GM21515 (cell line): ENCODE measurements around the gene KLHDC4.
"Not testable (repeated sequence)": the region's sequence is repeated elsewhere in the genome, so short reads cannot be mapped to it uniquely, and the experiment has no call there.

Source experiments
- ATAC-seq: cut with Tn5 transposase; IDR thresholded peaks from one replicate; pipeline ENCODE4 v1.9.1; 2021; ENCODE audit not compliant: unreplicated experiment

KLHDC4 gene

DNA sequence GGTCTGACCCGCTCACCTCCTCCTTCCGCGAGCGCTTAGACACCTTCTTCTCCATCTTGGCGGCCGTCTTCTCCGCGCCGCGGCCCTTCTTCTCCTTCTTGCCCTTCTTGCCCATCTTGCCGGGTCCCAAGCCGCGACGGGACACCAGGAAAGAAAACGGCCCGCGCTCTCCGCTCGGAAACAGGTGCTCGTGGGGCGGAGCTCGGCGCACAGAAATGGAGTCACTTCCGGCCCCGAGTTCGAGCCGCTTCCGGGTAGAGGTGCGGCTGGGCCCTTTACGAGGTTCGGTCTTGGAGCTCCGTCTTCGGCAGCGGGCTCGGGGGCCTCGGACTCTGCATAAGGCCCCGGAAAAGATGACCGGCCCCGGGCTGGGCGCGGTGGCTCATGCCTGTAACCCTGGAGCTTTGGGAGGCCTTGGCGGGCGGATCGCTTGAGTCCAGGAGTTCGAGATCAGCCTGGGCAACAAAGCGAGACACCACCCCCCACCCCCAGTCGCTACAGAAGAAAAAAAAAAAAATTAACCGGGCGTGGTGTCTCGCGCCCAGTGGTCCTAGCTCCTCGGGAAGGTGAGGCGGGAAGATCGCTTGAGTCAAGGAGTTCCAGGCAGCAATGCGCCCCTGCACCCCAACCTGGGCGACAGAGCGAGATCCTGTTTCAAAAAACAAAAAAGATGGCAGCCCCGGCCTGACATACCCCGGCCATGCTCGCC is at the start of gene KLHDC4:
Gene KLHDC4 (minus strand): TSS at position 211 of the 709 bp plus-strand sequence. CDS start 96 bp downstream, at position 115.
- ATAC-seq = peak; percentile 62

DNA sequence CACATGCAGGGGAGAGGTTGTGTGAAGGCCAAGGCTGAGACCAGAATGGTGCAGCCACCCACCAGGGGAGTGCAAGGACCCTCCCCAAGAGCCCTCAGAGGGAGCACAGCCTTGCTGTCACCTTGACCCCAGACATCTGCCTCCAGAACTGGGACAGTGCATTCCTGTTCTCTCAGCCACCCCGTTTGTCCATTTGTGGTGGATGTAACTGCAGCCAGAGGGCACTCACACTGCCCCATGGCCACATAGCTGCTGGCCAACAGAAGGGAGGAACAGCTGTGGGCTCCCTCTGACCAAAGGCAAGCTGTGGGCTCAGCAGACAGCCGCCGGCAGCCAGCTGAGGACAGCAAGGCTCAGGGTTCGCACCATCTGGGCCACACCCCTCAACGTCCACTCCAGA is 49.8 kb upstream of the KLHDC4 start:
- no peak for ATAC-seq

DNA sequence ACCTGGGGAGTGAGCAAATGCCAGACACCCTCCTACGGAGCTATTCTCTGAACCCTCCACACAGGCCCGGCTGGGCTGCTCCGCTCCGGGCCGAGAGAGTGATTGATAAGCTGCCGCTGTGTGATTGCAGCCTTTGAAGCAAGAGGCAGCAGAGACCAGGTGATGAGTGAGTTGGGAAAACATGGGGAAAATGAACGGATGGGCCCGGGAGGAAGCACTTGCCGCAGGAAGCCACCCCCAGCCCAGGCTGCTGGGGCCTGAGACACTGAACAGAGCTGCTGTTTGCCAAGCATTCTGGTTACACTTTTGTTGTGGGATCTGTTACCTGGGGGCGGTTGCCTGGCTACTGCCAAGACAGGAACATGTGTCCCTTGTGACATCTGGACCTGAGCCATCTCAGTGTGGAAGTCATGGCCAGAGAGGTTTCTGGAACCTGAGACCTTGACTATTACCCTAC is 46.4 kb upstream of the KLHDC4 start:
- no peak for ATAC-seq

DNA sequence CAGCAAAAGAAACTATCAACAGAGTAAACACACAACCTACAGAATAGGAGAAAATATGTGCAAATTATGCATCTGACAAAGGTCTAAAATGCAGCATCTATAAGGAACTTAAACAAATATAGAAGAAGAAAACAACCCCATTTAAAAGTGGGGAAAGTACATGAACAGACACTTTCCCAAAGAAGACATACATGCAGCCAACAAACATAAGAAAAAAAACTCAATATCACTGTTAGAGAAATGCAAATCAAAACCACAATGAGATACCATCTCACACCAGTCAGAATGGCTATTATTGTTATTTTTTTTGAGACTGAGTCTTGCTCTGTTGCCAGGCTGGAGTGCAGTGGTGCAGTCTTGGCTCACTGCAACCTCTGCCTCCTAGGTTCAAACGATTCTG is 45.7 kb upstream of the KLHDC4 start:
- not testable (repeated sequence) for ATAC-seq

DNA sequence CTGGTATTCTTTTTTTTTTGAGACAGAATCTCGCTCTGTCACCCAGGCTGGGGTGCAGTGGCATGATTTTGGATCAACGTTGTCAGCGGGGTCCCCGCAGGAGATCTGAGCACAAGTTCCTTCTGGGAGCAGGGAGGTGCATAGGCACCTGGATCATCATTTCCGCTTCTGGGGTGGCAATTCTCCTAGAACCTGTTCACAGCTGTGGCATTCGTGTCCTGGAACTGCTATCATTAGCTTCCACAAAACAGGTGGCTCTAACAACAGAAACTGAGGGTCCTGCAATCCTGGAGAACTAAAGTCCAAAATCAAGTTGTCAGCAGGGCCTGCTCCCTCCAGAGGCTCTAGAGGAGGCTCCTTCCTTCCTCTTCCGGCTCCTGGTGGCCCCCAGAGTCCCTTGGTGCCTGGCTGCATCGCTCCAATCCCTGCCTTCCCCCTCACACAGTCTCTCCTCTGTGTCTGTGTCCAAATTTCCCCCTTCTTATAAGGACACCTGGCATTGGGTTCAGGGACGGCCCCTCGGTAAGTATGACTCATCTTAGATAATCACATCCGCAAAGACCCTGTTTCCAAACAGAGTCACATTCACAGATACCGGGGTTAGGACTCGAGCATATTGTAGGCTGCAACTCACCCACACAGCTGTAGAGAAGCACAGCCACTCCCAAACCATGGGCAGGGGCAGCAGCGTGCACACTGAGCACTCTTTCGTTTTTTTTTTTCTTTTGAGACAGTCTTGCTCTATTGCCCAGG is 43.5 kb upstream of the KLHDC4 start:
- peak; percentile 43 for ATAC-seq

DNA sequence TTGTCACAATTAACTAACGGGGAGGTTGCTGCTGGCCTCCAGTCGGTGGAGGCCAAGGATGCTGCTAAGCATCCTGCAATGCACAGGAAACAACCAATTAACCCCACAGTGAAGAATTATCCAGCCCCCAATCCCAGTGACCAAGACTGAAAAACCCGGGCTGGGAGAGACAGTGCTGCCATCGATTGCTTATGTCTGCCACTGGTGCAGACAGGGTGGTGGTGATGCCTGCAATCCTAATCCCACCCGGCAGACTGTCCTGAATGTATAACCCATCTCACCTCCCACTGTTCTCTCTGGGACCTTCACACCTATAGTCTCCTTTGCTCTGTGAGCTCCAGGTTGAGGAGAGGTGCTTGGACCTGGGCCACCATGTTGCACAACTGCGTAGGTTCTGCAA is 42.3 kb upstream of the KLHDC4 start:
- ATAC-seq = no peak

DNA sequence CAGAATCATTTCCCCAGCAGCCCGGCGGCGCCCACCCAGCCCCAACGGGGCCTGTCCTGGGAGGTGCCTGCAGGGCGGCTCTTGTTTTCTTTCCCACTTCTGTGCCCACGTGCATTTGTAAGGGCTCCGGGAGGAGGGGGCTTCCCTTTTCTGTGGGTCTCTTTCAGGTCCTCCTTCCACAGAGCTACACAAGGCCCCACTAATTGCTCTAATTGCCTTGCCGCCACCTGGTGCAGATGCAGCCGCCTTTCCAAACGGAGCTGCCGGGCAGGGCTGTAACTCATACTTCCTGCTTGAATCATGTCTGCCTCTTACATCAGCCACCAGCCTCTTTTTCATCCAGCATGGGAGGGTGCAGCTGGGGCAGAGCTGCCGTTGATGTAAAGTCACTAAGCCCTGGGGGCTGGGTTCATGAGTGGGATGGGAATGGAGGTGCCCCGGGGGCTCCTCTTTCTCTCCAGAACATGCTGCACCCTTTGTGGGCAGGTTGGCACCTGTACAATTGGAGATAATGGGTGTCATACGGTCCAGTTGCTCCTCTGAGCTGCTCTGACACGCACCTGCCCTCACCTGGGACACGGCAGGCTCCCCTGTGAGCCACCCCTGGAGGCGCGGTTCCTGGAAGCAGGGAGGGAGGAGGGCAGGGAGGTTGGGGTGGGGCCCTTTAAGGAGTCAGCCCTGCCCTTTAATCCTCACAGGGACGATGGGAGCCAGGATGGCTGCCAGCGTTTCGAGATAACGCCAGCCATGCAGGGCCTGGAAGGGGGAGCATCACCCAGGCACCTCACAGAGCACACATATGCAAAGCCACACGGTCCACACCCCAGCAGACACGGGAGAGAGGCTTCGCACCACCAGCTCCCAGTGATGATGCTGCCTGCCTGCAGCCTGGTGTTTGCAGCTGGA is 41.1 kb upstream of the KLHDC4 start:
- no peak for ATAC-seq

DNA sequence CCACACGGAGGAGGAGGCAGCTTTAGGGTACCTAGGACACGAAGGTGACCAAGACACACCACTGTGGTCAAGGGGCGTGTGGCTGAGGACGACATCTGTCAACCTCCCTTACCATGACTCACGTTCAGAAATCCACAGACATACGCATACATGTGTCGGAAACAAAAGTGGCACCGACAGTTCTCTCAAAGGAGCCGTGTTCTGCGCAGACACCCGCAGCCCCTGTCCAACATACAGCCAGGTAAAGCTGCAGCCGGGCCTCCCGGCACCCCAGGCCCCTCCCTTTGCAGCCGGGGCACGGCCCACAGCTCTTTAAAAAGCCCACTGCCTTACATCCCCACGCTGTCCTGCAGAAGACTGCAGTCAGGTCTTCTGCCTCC is 40.5 kb upstream of the KLHDC4 start:
- no peak for ATAC-seq

DNA sequence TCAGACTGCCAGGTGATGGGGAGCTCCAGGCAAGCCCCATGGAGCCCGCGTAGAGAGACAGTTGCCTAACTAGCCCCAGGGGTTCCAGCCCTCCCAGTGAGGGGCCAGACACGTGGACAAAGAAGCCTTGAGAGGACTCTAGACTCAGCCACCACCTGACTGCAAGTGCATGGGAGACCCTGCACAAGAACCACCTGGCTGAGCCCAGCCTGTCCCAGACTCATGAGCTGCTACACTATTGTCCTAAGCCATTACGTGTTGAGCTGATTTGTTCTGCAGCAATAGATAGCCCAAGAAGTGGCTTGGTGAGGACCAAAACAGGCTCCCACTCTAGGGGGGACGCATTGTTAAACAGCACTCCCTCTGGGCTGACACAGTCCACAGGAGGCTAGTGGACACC is 37.6 kb upstream of the KLHDC4 start:
- no peak for ATAC-seq

DNA sequence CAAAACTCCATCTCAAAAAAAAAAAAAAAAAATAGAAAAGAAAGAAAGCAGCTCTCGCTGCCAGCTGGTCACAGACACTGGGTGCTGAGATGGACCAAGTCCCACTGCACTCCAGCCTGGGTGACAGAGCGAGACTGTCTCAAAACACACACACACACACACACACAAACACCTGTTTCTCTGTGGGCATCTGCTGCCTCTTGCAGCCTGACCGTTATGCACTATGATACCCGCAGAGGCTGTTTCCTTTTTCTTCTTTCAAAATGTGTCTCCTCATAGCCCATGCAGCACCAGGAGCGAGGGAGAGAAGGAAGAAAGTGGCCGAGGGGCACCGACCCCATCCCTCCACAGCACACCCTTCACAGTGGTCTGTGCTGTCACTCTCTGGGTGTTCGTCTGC is 36.9 kb upstream of the KLHDC4 start:
- no peak for ATAC-seq

DNA sequence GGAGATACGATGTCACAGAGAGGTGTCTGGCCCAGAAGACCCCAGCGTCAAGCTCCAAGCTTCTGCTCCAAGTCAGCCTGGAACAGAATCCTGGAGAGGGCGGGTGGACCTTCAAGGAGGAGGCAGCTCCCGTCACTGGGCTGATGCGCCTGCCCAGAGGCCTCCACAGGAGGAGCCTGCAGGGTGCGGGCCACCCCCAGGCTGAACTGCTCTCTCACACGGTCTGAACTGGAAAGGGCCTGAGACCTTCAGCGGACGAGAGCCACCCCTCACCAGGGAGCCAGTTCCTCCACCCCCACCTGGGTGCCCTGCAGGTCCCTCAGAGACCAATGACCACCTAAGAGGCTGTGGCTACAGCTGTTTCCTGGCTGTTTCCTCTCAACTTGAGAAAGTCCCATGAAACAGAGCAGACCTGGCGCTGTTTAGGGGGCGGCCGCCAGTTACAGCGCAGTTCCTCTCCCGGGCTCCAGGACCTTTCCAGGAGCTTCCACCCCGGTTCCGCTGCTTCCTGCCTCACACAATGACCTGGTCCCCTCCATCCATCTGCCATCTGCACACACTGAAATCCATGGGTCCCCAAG is 36.0 kb upstream of the KLHDC4 start:
- no peak for ATAC-seq

DNA sequence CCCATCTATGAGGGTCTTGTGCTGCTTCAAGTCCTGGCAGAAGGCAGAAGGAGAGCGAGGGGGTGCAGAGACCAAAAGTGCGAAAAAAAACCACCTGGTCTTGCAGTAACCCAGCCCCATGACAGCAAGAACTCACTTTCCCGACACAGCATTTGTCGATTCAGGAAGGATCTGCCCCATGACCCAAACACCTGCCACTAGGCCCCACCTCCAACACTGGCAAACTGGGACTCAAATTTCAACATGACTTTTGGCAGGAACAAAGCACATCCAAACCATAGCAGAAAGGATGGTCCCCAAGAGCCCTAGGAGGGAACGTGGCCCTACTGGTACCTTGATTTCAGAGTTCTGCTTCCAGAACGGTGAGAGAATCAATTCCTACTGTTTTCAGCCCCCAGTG is 34.7 kb upstream of the KLHDC4 start:
- ATAC-seq = no peak

DNA sequence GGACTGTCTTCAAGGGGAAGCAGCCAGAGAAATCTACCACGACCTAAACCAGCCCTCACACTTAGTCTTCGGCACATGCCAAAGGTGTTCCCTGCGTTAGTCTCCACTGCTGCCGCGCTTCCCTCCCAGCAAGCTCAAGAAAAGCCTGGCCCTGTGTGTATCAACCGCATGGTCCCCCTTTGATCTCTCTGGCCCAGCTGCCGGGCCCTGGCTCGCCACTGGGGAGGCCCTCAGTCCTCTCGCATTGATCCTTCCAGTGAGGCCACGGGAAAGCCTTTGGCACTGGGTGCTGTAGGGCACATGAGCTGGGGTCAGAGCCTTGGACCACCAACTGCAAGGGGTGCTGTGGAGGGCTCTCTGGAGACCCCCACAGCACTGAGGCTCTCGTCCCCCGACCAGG is 29.6 kb upstream of the KLHDC4 start:
- ATAC-seq = no peak

DNA sequence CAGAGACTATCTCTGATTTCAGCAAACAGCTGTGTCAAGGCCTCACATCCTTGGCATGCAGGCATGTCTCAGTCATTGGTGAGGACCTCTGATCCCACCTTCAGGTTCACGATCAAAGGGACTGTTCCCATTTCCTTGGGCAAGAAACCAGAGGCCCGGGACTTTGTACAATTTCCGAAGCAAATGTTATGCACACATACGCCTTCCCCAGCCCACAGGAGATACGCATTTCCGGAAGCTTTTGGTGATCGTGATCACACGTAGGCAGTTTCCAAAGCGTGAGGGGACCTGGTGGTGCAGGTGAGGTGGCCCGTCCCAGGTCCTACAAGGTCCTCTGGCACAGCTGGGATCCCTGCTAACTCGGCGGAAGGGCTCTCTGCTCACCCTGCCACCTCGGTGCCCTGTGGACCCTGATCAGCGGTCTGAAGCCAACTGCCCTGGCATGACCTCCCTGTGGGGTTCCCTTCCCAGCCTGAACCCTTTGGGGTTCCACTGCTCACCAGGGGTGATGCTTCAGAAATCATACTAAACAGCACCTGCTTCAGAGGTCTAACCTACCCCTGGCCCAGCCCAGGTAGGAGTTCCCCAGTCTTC is 28.8 kb upstream of the KLHDC4 start:
- no peak for ATAC-seq

DNA sequence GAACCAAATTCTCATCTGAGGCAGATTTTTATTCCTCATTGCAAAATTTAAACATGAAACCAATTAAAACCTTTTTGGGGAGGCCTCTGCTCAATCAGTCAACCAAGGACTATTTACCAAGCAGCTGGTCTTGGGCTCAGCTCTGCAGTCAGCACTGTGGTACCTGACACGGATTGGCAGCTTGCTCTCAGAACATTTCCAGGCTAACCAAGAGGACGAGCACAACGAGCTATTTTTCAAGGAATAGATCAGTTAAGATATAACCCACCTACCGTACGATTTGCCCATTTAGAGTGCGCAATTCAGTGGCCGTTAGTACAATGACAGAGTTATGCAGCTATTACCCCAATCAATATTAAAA is 26.4 kb upstream of the KLHDC4 start:
- ATAC-seq = no peak

DNA sequence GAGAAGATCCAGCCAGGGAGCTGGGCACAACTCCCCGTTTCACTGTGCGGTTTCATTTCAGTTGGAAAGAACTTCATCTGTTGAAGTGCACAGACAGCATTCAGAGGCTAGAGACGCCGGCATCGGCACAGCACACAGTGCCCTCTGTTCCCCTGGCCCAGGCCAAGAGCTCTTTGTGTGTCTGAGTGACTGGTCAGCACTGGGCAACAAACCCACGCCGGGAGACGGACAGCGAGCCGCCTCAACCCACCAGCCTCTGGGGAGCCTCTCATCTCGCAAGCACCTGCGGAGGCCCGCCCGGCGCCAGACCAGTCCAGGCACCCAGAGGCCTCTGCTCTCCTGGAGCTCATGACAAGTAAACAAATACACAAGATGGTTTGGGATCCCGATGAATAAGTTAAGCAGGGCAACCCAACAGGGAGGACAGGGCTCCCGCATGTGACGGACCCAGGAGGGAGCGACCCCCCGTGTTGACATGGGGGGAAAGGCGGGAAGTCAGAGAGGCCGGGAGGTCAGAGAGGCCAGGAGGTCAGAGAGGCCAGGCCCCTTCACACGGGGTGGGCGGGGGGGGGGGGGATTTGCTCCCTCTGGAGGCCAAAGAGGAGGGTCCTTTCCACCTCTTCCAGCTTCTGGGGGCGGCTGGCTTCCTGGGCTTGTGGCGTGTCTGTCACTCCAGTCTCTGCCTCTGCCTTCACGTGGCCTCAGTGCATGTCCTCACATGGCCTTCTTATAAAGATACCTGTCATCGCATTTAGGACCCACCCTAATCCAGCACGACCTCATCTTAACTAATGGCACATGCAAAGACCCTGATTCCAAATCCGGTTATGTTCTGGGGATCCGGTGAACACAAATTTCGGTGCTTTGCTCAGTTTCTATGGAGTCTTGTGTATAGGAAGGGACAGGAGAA is 25.8 kb upstream of the KLHDC4 start:
- ATAC-seq = no peak

DNA sequence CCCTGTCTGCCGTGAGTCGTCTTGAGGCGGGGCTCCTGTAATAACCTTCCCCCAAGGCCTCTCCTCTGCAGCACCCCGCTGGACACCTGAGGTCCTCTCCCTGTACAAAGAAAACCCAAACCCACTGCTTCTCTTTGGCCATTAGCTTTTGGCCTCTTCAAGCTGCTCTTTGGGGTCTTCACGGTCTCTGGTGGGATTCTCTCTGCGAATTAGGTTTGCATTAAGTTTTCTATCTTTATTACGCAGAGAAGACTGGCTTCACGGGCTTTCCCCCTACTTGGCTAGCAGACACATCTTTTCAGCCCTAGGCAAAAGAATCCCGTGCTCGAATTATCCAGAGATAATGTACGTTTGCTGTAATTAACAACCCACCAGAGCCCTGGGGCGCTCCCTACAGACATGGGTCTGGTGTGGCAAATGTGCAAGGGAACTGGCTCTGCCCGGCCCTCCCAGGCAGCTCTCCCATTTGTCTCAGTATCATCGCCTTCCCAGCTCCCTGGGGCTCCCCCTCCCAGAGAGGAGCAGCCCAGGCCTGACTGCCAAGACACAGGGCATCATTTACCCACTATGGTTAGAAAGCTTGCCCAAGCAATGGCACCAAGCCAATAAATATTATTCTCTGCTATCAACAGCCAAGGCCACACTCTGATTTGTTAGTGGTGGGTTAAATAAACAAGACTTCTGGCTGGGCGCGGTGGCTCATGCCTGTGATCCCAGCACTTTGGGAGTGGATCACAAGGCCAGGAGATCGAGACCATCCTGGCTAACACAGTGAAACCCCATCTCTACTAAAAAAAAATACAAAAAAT is 24.7 kb upstream of the KLHDC4 start:
- ATAC-seq = no peak

DNA sequence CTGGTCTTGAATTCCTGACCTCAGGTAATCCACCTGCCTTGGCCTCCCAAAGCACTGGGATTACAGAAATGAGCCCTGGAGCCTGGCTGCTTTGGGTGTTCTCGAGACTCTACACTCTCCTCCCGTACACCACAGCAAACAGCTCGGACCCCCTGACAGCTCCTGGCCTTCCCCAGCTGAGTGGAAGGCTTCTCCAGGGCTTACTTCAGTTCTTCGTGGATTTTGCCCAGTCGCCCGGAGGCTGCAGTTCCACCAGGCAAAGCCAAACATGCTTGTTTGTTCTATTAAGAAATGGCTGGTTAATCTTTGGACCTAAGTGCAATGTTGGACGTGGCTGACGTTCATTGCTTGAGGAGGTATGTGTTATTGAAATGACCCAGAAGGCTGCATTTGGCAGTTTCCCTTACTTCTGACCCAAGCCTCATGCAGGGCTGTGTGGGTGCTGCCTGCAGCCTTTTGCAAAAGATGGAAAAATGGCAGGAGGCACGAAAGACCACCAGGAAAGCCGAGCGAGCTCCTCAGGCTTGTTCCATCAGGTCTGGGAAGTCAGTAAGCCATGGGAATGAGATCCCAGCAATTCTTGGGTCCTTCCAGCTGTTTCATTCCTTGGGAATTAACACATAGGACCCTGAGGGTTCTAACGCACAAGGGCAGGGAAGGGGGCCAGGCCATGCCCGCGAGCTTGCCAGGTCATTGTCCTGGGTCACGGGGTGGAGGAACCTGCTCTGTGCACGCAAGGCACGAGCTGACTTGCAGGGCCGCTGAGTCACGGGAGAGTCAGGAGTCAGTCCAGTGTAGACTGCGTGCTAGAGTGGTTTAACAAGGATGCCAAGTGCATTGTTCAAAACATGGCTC is 23.9 kb upstream of the KLHDC4 start:
- ATAC-seq = no peak
